Tibial nerve (tissue), 4 donors: ENCODE data around the gene ACTG2. TPM values are rescaled to one million over a fixed set of nuclear protein-coding genes. Genes with fewer than 3 reads are reported as not detected.

Source experiments
- DNase-seq, 2 donors: peaks; one replicate each; pipeline ENCODE4 v3.0.0-alpha.2; 2019; ENCODE audit warnings: low spot score in 2 of 2
- H3K27ac ChIP-seq, 4 donors: fragments of 200-600 bp; sonication (generic) in 3 of 4; one replicate each; pipeline ENCODE4 v1.5.1; 2017 to 2019; ENCODE audit warnings: mild to moderate bottlenecking in 1 of 4
- H3K27me3 ChIP-seq, 2 donors: fragments of 200-600 bp; sonication (generic) in 1 of 2; one replicate each; pipeline versions ENCODE4 v1.5.1 to v1.6.0; 2017 to 2019
- H3K36me3 ChIP-seq, 3 donors: fragments of 200-600 bp; sonication (generic); one replicate each; pipeline ENCODE4 v1.5.1; 2018 to 2019
- H3K4me1 ChIP-seq, 4 donors: fragments of 200-600 bp; sonication (generic) in 3 of 4; one replicate each; pipeline ENCODE4 v1.5.1; 2017 to 2019
- H3K4me3 ChIP-seq, 4 donors: fragments of 200-600 bp; sonication (generic) in 3 of 4; one replicate each; pipeline ENCODE4 v1.5.1; 2017 to 2019; ENCODE audit warnings: mild to moderate bottlenecking in 1 of 4, moderate library complexity in 1 of 4
- H3K9me3 ChIP-seq, 4 donors: fragments of 200-600 bp; sonication (generic) in 3 of 4; one replicate each; pipeline ENCODE4 v1.5.1; 2017 to 2019
- EP300 ChIP-seq, 2 donors: sonication (generic); formaldehyde crosslinking; IDR thresholded peaks; one replicate each; pipeline ENCODE4 v1.6.1; 2017; ENCODE audit warnings: antibody characterized with exemption in 2 of 2, mild to moderate bottlenecking in 1 of 2
- POLR2A ChIP-seq, 2 donors: fragments of 450-650 bp; IDR thresholded peaks; one replicate each; pipeline ENCODE4 v1.6.1; 2017; ENCODE audit warnings: antibody characterized with exemption in 2 of 2, mild to moderate bottlenecking in 2 of 2, moderate library complexity in 2 of 2
- WGBS, 2 donors: methylation state at CpG; one replicate each; pipeline ENCODE4 v1.1.5; 2018; 5-methylcytosine and 5-hydroxymethylcytosine counted together
- total RNA-seq, 4 donors: library from RNA; depleted of rRNA; stranded (reverse); fragments of >200 nt; gene quantifications; one replicate each; pipeline ENCODE4 v1.1.0, GENCODE V29; 2016
- TF ChIP-seq, protein P1 (sequence below), 5 experiments: fragments of 200-600 bp in 3 of 5; fragments of 450-650 bp in 2 of 5; sonication (generic) in 3 of 5; IDR thresholded peaks; one replicate each; pipeline ENCODE4 v1.5.1; 2016 to 2019; ENCODE audit warnings: antibody characterized with exemption in 5 of 5, mild to moderate bottlenecking in 3 of 5, moderate library complexity in 2 of 5

Gene ACTG2
- total RNA-seq, 4 donors from 2014 or later: 6.3 to 20.1 (median 16.8) TPM

DNA sequence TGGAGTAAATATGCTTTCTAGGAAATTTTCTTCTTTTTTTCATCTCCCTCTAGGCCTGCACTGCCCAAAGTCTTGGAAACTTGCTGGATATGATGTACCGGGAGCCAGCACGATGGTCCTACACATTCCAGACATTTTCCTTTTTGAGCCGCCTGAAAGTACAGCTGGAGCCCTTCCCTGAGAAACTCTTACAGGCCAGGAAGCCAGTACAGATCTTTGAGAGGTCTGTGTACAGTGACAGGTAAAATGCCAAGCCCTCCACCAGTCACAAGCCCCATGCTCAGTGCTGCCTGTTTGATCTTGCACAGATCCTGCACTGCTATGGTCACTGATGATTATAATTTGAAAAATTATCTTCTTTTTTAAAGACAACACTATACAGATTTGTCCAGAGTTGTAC, 53.9 kb downstream of the ACTG2 start:
- 70 to 71% methylated on average over 3 of the region's 3 CpGs for WGBS, 2 donors
- no peak overlapping the region for H3K27ac ChIP-seq
- TF ChIP-seq EP300 (IDR thresholded peaks at IDR 0.05): no peak
- no peaks in the 10 kb centered on the region for H3K9me3 ChIP-seq
- no peak overlapping the region for H3K4me3 ChIP-seq
- peaks cover 0 to 26% (median 1%) of the 10 kb centered on the region in 4 donors for H3K4me1 ChIP-seq
- H3K27me3 ChIP-seq: no peaks in the 10 kb centered on the region
- DNase-seq: no peak
- H3K36me3 ChIP-seq: peaks cover 0 to 77% (median 0%) of the 10 kb centered on the region in 3 donors

DNA sequence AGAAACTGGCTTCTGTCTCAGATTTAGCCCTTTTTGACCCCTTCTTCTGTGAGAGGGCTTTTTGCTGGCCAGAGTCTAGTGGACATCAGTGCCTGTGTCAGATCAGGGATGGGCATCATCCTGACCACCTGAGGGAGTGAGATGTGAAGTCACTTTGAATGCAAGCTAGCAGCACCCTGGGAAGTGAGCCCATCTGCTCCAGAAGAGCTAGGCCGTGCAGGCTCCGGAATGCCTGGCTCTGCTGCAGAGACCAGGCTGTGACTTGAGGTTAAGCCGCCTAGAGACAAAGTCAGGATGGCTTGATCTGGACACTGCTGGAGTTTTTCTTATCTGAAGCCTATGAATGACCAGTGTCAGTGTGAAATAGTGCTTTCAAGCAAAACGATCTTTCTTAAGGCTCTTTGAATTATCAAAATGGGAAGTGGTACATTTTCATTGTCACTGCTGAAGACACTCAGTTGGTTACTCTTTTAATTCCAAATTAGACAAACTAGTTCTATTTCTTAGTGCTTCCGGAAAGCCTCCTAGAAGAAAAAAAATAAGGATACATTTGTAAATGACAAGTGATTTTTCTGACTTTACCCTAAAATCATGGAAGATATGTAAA, 54.7 kb downstream of the ACTG2 start:
- no peak for DNase-seq
- H3K4me3 ChIP-seq: no peak overlapping the region
- no peak overlapping the region for H3K27ac ChIP-seq
- 85 to 89% methylated on average over 5 of the region's 5 CpGs for WGBS, 2 donors
- no peaks in the 10 kb centered on the region for H3K27me3 ChIP-seq
- TF ChIP-seq EP300 (IDR thresholded peaks at IDR 0.05) (no peak), POLR2A (IDR thresholded peaks at IDR 0.05) (no peak)
- TF ChIP-seq, protein P1, sequence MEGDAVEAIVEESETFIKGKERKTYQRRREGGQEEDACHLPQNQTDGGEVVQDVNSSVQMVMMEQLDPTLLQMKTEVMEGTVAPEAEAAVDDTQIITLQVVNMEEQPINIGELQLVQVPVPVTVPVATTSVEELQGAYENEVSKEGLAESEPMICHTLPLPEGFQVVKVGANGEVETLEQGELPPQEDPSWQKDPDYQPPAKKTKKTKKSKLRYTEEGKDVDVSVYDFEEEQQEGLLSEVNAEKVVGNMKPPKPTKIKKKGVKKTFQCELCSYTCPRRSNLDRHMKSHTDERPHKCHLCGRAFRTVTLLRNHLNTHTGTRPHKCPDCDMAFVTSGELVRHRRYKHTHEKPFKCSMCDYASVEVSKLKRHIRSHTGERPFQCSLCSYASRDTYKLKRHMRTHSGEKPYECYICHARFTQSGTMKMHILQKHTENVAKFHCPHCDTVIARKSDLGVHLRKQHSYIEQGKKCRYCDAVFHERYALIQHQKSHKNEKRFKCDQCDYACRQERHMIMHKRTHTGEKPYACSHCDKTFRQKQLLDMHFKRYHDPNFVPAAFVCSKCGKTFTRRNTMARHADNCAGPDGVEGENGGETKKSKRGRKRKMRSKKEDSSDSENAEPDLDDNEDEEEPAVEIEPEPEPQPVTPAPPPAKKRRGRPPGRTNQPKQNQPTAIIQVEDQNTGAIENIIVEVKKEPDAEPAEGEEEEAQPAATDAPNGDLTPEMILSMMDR (IDR thresholded peaks at IDR 0.05): no peak
- peaks cover 0 to 35% (median 3%) of the 10 kb centered on the region in 4 donors for H3K4me1 ChIP-seq
- H3K9me3 ChIP-seq: no peaks in the 10 kb centered on the region
- H3K36me3 ChIP-seq: peaks cover 0 to 82% (median 0%) of the 10 kb centered on the region in 3 donors

DNA sequence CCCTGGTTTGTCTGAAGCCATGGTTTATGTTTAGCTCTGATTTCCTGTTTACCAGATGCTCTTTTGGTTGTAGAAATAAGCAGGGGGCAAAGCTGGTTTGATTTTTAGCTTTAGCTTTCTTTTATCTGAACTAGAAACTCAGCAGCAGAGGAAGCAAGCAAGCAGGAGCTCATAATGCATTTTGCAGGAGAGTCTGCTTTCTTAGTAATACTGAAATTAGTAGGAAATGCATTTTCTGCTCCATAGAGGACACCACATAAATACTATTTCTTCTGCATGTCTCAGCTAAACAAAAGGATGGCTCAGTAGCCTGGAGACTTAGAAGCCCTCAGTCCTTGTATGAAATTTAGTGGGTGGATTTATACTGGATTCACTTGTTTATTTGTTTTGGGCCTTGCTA, 57.0 kb downstream of the ACTG2 start:
- H3K4me1 ChIP-seq: peaks cover 0 to 34% (median 3%) of the 10 kb centered on the region in 4 donors
- H3K9me3 ChIP-seq: no peaks in the 10 kb centered on the region
- no peak overlapping the region for H3K27ac ChIP-seq
- no peak for DNase-seq
- no peaks in the 10 kb centered on the region for H3K27me3 ChIP-seq
- no peak overlapping the region for H3K4me3 ChIP-seq
- peaks cover 0 to 93% (median 0%) of the 10 kb centered on the region in 3 donors for H3K36me3 ChIP-seq
- TF ChIP-seq, protein P1 (IDR thresholded peaks at IDR 0.05): no peak
- no peak for TF ChIP-seq POLR2A (IDR thresholded peaks at IDR 0.05)
- no peak for TF ChIP-seq EP300 (IDR thresholded peaks at IDR 0.05)

DNA sequence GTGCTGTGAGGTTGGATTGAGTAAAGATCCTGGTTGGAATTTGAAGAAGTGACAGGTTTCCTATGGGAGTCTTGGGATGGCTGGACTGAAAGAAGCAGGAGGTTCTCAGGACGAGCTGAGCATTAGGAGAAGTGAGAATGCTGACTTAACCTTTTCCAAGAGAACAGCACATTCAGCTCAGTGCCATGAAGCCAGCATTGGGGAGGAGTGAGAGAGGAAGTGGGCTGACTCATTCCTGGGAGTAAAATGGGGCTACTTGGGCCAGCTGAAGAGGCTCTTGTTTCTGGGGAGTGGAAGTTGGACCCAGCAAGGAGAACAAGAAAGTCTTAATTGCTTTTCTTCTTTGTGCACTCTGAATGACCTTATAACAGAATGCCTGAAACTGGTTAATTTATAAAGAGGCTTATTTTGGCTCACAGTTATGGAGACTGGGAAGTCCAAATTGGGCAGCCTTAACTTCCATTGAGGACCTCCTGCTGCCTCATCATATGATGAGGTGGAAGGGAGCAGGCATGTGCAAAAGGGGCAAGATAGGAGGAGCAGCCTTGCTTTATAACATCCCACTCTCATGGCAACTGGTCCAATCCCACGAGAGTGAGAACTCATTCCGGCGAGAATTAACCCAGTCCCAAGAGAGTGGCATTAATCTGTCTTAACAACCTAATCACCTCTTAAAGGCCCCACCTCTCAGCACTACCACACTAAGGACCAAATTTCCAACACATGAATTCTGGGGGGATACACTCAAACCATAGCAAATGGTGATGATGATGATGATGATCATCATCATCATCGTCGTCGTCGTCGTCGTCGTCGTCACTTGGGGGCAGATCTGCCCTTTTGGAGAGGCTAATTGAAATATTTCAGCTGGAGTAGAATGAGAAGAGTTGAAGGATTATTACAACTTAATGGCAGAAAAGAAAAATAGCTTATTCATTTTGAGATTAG, 60.0 kb downstream of the ACTG2 start:
- Histone ChIP-seq H3K9me3 (no peaks in the 10 kb centered on the region), H3K27me3 (no peaks in the 10 kb centered on the region), H3K4me1 (peaks cover 0 to 29% (median 3%) of the 10 kb centered on the region in 4 donors), H3K4me3 (no peak overlapping the region), H3K27ac (peak overlapping the region in 1 of 4 donors; percentile 13), H3K36me3 (peaks cover 0 to 94% (median 0%) of the 10 kb centered on the region in 3 donors)
- WGBS, 2 donors: 53 to 59% methylated on average over 12 of the region's 12 CpGs
- TF ChIP-seq POLR2A (IDR thresholded peaks at IDR 0.05) (no peak), EP300 (IDR thresholded peaks at IDR 0.05) (peak in 1 of 2 donors; percentile 68)
- TF ChIP-seq, protein P1 (IDR thresholded peaks at IDR 0.05): no peak
- peak in 1 of 2 donors; percentile 21 for DNase-seq

DNA sequence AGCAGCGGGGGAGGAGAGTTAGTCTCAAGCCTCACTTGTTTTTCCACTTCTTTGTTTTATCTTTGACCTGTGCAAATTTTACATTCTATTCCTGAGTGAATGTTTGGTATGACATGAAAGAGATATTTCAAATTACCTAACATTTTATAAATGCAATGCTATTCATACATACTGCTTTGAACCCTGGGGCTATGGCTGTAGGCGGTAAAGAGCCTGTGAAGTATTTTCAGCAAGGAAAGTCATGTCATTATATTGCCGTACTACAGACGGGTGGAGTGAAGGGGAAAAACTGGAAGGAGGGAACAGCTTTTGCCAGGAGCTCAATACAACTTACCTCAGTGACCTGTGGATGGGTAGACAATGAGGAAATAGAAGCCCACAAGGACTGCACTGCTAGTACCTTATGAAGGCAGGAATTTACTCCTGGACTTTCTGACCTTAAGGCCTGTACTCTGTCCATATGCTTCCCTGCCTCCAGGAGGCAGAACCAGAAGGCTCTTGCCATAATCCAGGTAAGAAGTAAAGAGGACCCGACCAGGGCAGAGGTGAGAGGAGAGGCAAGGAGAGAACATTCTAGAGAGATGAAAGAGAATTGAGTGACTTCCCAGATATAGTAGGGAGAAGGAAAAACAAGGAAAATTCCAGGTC, 63.5 kb downstream of the ACTG2 start:
- Histone ChIP-seq H3K4me3 (no peak overlapping the region), H3K36me3 (peaks cover 0 to 99% (median 10%) of the 10 kb centered on the region in 3 donors), H3K9me3 (no peaks in the 10 kb centered on the region)

More for the DNA sequence above, 63.5 kb downstream of the ACTG2 start:
- H3K27me3 ChIP-seq: no peaks in the 10 kb centered on the region
- DNase-seq: no peak
- H3K27ac ChIP-seq: no peak overlapping the region
- H3K4me1 ChIP-seq: peaks cover 0 to 16% (median 3%) of the 10 kb centered on the region in 4 donors
- WGBS, 2 donors: 80 to 81% methylated on average over 5 of the region's 5 CpGs
- no peak for TF ChIP-seq POLR2A (IDR thresholded peaks at IDR 0.05)
- TF ChIP-seq, protein P1 (IDR thresholded peaks at IDR 0.05): no peak
- TF ChIP-seq EP300 (IDR thresholded peaks at IDR 0.05): no peak
